HL-60 (cell line): ENCODE measurements around the gene ABHD17A.

Source experiments
- DNase-seq, 2 experiments: peaks; one replicate each; pipeline ENCODE4 v3.0.0-alpha.2; 2010 to 2020; ENCODE audit warnings: low read depth in 1 of 2, low spot score in 1 of 2
- H3K27ac ChIP-seq: fragments of 250-450 bp; sonication (Bioruptor Pico); replicated peaks from 2 replicates; pipeline ENCODE4 v1.5.1; 2020; ENCODE audit warnings: mild to moderate bottlenecking, moderate library complexity
- H3K27me3 ChIP-seq: fragments of 250-450 bp; sonication (Bioruptor Pico); 2 replicates; pipeline ENCODE4 v1.5.1; 2021; ENCODE audit warnings: mild to moderate bottlenecking, moderate library complexity; ENCODE audit not compliant: insufficient read depth, poor library complexity, severe bottlenecking
- H3K4me3 ChIP-seq: replicated peaks from 2 replicates; pipeline ENCODE4 v1.5.1; 2011; ENCODE audit warnings: mild to moderate bottlenecking, control low read depth, low read length; ENCODE audit not compliant: insufficient read depth
- GABPA ChIP-seq: IDR thresholded peaks from 2 replicates; pipeline ENCODE4 v1.6.1; 2012; ENCODE audit warnings: low read depth
- POLR2AphosphoS5 ChIP-seq: IDR thresholded peaks from 2 replicates; pipeline ENCODE4 v1.6.1; 2012; ENCODE audit warnings: low read depth
- SPI1 ChIP-seq: IDR thresholded peaks from 2 replicates; pipeline ENCODE4 v1.6.1; 2012; ENCODE audit warnings: low read depth, mild to moderate bottlenecking, borderline replicate concordance
- TF ChIP-seq, protein P1 (sequence below): IDR thresholded peaks from one replicate; pipeline ENCODE4 v1.5.1; 2011; ENCODE audit warnings: low read length, control low read depth, inconsistent platforms; ENCODE audit not compliant: insufficient read depth
- TF ChIP-seq, protein P2 (sequence below): IDR thresholded peaks from 2 replicates; pipeline ENCODE4 v1.6.1; 2012; ENCODE audit warnings: low read depth; ENCODE audit not compliant: insufficient replicate concordance

ABHD17A gene

DNA sequence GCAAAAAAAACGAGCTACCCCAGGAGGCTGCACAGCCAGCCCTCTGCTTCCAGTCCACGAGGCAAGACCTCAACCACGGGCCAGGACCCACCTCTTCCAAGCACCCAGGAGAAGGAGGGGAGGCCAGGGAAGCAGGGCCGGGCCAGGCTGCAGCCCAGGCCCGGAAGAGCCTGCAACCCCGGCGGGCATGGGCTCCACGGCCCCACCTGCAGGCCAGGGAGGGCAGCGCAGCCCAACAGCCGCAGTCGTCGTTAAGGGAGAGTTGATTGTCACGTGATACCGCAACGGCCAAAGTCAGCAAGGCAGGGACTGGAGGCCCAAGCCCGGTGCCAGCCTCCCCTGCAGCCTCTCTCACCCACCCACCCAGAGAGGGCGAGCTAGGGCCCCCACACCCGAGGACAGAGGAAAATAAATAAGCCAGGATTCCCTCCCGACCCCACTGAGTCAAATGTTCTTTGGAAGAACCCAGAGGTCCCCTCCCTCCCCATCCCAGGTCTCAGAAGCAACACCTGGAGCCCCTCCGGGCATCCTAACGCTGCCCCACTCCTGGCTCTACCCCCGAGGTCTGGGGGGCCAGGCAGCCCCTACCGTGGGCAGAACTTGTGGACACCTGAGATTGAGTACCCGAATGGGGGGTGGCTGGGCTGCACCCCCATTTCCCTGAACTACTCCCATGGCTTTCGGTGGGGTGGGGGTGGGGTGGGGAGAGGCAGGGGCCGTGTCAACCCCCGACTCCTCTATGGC, 31.8 kb downstream of the ABHD17A start:
- TF ChIP-seq POLR2AphosphoS5, result peak; percentile 47; the same call in 1 of the 2 replicates
- TF ChIP-seq, protein P1, sequence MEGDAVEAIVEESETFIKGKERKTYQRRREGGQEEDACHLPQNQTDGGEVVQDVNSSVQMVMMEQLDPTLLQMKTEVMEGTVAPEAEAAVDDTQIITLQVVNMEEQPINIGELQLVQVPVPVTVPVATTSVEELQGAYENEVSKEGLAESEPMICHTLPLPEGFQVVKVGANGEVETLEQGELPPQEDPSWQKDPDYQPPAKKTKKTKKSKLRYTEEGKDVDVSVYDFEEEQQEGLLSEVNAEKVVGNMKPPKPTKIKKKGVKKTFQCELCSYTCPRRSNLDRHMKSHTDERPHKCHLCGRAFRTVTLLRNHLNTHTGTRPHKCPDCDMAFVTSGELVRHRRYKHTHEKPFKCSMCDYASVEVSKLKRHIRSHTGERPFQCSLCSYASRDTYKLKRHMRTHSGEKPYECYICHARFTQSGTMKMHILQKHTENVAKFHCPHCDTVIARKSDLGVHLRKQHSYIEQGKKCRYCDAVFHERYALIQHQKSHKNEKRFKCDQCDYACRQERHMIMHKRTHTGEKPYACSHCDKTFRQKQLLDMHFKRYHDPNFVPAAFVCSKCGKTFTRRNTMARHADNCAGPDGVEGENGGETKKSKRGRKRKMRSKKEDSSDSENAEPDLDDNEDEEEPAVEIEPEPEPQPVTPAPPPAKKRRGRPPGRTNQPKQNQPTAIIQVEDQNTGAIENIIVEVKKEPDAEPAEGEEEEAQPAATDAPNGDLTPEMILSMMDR, result peak; percentile 96
- no peak for TF ChIP-seq SPI1
- DNase-seq, result peak; percentile 70 to 94
- peak overlapping the region; percentile 99 for H3K27ac ChIP-seq
- H3K4me3 ChIP-seq, result peak overlapping the region; percentile 41; the same call in 1 of the 2 replicates
- no peaks in the 10 kb centered on the region for H3K27me3 ChIP-seq

DNA sequence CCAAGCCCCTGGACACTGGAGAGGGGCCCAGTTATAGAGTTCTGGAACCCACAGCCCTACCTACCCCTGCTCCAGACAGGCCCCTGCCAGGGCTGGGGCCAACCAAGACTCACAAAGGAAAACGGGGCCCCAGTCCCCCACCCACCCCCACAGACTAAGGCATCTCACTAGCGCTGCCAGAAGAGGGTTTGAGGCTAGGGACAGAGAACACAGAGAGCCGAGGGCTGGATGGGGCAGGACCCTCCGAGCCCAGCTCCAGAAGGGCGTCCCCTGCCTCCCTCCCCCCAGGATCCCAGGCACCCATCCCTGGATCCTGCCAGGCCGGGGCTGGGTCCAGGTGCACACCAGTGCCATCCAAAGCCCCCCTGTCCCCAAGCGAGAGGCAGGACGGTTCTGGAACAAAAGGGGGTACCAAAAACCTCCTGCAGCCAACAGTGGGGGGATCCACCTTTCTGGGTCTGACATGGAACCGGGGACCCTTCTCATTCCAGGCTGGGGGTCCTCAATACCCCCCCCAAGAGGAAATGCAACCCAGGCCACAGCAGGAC, 32.6 kb downstream of the ABHD17A start:
- Histone ChIP-seq H3K27ac (peak overlapping the region; percentile 99), H3K4me3 (no peak overlapping the region), H3K27me3 (no peaks in the 10 kb centered on the region)
- TF ChIP-seq POLR2AphosphoS5, result no peak
- TF ChIP-seq, protein P2, sequence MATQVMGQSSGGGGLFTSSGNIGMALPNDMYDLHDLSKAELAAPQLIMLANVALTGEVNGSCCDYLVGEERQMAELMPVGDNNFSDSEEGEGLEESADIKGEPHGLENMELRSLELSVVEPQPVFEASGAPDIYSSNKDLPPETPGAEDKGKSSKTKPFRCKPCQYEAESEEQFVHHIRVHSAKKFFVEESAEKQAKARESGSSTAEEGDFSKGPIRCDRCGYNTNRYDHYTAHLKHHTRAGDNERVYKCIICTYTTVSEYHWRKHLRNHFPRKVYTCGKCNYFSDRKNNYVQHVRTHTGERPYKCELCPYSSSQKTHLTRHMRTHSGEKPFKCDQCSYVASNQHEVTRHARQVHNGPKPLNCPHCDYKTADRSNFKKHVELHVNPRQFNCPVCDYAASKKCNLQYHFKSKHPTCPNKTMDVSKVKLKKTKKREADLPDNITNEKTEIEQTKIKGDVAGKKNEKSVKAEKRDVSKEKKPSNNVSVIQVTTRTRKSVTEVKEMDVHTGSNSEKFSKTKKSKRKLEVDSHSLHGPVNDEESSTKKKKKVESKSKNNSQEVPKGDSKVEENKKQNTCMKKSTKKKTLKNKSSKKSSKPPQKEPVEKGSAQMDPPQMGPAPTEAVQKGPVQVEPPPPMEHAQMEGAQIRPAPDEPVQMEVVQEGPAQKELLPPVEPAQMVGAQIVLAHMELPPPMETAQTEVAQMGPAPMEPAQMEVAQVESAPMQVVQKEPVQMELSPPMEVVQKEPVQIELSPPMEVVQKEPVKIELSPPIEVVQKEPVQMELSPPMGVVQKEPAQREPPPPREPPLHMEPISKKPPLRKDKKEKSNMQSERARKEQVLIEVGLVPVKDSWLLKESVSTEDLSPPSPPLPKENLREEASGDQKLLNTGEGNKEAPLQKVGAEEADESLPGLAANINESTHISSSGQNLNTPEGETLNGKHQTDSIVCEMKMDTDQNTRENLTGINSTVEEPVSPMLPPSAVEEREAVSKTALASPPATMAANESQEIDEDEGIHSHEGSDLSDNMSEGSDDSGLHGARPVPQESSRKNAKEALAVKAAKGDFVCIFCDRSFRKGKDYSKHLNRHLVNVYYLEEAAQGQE, result no peak
- TF ChIP-seq GABPA, result no peak
- TF ChIP-seq, protein P1, result no peak
- no peak for TF ChIP-seq SPI1
- DNase-seq, result no peak

DNA sequence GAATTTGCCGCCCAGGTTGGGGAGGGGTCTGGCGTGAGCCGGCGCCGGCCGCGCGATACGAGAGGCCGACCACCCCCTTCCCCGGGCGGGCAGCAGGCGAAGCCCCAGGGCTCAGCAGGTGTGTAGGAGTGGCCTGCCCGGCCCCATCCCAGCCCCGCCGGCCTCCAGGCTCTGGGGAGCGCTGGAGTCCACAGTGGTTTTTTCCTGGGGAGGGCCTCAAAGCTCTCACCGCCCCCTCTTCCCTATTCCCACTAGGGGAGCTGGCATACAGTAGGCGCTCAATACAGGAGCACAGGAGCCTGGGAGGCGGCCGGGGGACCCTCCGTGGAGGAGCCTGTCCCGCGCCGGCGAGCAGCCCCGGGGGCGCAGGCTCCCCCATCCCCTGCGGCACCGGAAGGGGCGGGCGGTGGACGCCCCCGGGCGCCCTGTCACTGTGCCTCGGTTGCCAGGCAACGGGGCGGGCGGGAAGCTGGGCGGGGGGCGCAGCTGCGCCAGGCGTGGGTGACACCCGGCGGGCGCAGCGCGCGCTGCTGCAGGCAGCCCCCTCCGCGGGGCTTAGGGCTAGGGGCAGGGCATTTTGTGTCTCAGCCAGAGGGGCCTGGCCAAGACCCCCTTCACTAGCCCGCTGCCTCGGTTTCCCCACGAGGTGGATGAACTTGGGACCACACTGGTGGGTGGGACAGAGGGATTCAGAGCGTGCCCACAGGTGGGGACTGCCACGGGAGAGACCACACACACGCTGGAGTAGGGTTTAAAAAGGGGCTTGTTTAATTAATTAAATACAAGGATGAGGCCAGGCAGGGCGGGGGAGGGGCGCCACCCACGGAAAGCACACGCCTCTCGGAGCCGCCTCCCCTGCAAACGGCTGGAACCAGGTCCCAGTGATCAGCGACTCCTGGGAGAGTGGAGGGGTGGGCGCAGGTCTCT, 33.4 kb downstream of the ABHD17A start:
- H3K27ac ChIP-seq, result no peak overlapping the region
- no peak for DNase-seq
- no peaks in the 10 kb centered on the region for H3K27me3 ChIP-seq
- TF ChIP-seq GABPA (no peak), POLR2AphosphoS5 (no peak), SPI1 (no peak)
- TF ChIP-seq, protein P1, result no peak
- TF ChIP-seq, protein P2, result no peak
- H3K4me3 ChIP-seq, result no peak overlapping the region
